Measurements from ENCODE around the gene RORC.

Gene RORC

GRCh38 chr1:151838222-151839081 lies 6.8 kb upstream of the RORC start:
- peak overlapping the region; percentile 99 for H3K27ac ChIP-seq
- no peak for TF ChIP-seq CTCF (conservative IDR thresholded peaks at IDR 0.05)

GRCh38 chr1:151837884-151838221 lies 6.3 kb upstream of the RORC start:
- H3K27ac ChIP-seq, result peak overlapping the region; percentile 99
- TF ChIP-seq CTCF (conservative IDR thresholded peaks at IDR 0.05), result no peak

DNA sequence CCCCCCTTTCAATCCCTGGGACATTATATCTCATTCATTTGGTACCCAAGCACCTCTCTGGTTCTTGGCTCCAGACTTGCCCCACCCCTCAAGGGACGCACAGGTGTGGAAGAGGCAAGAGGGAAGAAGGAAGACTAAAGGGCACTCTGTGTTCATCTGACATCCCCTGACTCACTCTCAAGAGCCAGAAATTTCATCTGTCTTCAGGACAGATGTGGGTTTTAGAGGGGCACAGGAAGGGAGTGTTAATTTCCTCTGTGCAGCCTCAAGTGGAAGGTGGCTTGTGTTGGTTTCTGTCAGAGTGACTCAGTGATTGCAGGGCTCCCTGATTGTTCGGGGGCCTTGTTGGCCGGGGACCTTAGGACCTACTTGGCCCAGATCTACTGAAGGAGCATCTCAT lies 5.6 kb upstream of the RORC start:
- no peak for TF ChIP-seq CTCF (conservative IDR thresholded peaks at IDR 0.05)
- H3K27ac ChIP-seq, result peak overlapping the region; percentile 99

DNA sequence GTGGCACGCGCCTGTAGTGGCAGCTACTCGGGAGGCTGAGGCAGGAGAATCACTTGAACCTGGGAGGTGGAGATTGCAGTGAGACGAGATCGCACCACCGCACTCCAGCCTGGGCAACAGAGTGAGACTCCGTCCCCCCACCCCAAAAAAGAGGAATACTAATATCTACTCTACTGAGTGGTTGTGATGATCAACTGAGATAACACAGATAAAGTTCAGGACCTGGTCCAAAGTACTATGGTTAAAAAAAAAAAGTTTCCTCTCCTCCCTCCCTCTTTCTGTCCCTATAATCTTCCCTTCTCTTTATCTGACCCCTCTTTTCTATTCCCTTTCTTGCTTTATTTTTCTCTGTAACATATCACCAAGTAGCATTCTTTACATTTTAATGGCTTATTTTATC lies 4.0 kb upstream of the RORC start:
- no peak for TF ChIP-seq CTCF (conservative IDR thresholded peaks at IDR 0.05)
- H3K27ac ChIP-seq, result peak overlapping the region; percentile 99

- peak overlapping the region; percentile 99; the same call in 1 of the 2 replicates for H3K27ac ChIP-seq
- TF ChIP-seq CTCF (conservative IDR thresholded peaks at IDR 0.05), result no peak
These were observed 2.6 kb upstream of the RORC start for GRCh38 chr1:151834239-151834638.

GRCh38 chr1:151833172-151833900 lies 1.7 kb upstream of the RORC start:
- no peak for TF ChIP-seq CTCF (conservative IDR thresholded peaks at IDR 0.05)
- peak overlapping the region; percentile 99 for H3K27ac ChIP-seq

DNA sequence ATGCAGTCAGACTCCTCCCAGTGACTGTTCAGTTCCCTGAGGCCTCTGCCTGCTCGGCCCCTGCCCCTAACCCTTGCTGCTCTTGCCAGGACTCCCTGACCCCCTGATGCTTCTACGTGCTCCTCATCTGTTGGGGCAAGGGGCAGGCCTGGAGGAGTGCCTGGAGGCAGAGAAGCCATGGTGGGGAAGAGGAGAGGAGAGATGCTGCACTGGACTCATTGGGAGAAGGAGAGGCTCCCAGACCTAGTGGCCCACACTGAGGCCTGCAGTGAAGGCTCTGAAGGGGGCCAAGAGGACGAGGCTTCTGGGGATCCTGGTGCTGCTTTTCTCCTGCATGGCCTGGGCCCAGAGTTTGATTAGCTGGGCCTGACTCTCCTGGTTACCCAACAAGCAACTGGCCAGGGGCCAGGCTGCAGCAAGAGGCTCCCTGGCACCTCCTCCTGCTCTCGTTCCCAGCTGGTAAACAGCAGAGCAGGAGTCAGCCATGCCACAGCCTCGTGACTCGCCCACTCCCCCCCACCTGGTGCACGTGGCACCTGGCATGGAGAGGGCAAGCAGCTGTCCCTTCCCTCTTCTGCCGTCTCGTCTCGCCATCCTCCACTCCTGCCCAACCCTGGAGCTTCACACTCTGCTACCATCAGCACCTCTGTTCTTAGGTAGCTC lies 847 bp upstream of the RORC start:
- peak overlapping the region; percentile 99 for H3K27ac ChIP-seq

More for the DNA sequence above, 847 bp upstream of the RORC start:
- TF ChIP-seq CTCF (conservative IDR thresholded peaks at IDR 0.05), result no peak

Data from VCaP (cell line).